OCI-LY3 (cell line): ENCODE results near the gene RPS19.

Experiments
- EZH2phosphoT487 ChIP-seq: fragments of 200-600 bp; shearing (Covaris generic); IDR thresholded peaks from 2 replicates; pipeline ENCODE4 v1.6.1; 2018; ENCODE audit warnings: antibody characterized with exemption, mixed run types, low read depth
- TF ChIP-seq, protein P1 (sequence below): fragments of 200-600, 300-600 bp; sonication (generic); IDR thresholded peaks from 2 replicates; pipeline ENCODE4 v1.5.1; 2014; ENCODE audit warnings: antibody characterized with exemption, low read length, low read depth

DNA sequence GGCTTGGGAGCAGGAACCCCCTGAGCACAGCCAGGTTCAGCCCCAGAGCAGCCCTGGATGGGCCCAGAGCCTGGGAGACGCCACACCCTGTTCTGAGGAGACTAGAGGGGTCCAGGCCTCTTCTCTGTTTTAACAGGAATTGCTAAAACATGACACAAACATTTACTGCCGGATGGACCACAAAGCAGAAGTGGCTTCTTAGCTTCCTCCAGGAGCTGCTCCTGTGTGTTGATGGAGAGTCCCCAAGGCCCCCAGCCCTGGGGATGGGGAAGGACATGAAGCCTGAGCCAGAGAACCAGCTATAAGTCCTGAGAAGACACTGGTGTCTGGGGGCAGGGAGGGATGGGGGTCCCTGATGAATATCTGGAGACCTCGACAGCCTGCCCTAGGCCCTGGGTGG is 49.0 kb upstream of the RPS19 start:
- TF ChIP-seq, protein P1, sequence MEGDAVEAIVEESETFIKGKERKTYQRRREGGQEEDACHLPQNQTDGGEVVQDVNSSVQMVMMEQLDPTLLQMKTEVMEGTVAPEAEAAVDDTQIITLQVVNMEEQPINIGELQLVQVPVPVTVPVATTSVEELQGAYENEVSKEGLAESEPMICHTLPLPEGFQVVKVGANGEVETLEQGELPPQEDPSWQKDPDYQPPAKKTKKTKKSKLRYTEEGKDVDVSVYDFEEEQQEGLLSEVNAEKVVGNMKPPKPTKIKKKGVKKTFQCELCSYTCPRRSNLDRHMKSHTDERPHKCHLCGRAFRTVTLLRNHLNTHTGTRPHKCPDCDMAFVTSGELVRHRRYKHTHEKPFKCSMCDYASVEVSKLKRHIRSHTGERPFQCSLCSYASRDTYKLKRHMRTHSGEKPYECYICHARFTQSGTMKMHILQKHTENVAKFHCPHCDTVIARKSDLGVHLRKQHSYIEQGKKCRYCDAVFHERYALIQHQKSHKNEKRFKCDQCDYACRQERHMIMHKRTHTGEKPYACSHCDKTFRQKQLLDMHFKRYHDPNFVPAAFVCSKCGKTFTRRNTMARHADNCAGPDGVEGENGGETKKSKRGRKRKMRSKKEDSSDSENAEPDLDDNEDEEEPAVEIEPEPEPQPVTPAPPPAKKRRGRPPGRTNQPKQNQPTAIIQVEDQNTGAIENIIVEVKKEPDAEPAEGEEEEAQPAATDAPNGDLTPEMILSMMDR, result no peak
- TF ChIP-seq EZH2phosphoT487, result no peak
